Mucosa of descending colon (tissue), 3 donors: ENCODE results near the gene INPP4A. TPM values are rescaled to one million over a fixed set of nuclear protein-coding genes. Genes with fewer than 3 reads are reported as not detected.
"Not testable (repeated sequence)": the region's sequence is repeated elsewhere in the genome, so short reads cannot be mapped to it uniquely, and the experiment has no call there.

Experiments
- ATAC-seq: fragments of 200-7000 bp; cut with Tn5 transposase; one replicate; pipeline ENCODE4 v1.9.1; 2020; ENCODE audit warnings: mild to moderate bottlenecking, moderate library complexity
- DNase-seq, 3 donors: peaks; one replicate each; pipeline ENCODE4 v3.0.0-alpha.2; 2020
- H3K36me3 ChIP-seq: fragments of 200-600 bp; one replicate; pipeline ENCODE4 v1.8.0; 2021; ENCODE audit warnings: low read depth, mild to moderate bottlenecking
- H3K4me1 ChIP-seq: fragments of 200-600 bp; one replicate; pipeline ENCODE4 v1.8.0; 2021; ENCODE audit warnings: low read depth, mild to moderate bottlenecking
- H3K4me3 ChIP-seq: fragments of 200-600 bp; one replicate; pipeline ENCODE4 v1.8.0; 2021; ENCODE audit warnings: mild to moderate bottlenecking
- H3K9me3 ChIP-seq: fragments of 200-600 bp; one replicate; pipeline ENCODE4 v1.8.0; 2021; ENCODE audit warnings: mild to moderate bottlenecking
- CTCF ChIP-seq: fragments of 200-600 bp; IDR thresholded peaks from one replicate; pipeline ENCODE4 v1.8.0; 2022; ENCODE audit warnings: antibody characterized with exemption, mild to moderate bottlenecking
- intact Hi-C, 2 donors: fragments of 100-400 bp; cut with DNase I in 1 of 2; cut with micrococcal nuclease in 1 of 2; formaldehyde crosslinking; loops; one replicate each; pipeline versions ENCODE4 v1.11.0 to v1.11.1; 2022; cut with DNase I, micrococcal nuclease
- total RNA-seq, 3 donors: library from RNA; stranded (reverse); fragmentation: NEBNext Ultra II Directional in 2 of 3; extraction: Animal tissue kit (Norgen Biotek cat#: 25700) in 2 of 3; gene quantifications; one replicate each; pipeline versions ENCODE4 v1.2.1 to v1.2.4, GENCODE V29; 2021 to 2023
- donor health status: DM: no; HTN: no; CAD: no; lungs with moderate emphysema.
- donor health status: DM: no; HTN: no; CAD: no.
- donor health status: DM: no; HTN: yes; CAD: no.

Gene INPP4A
- total RNA-seq, 3 donors from 2014 or later, result 18.2 to 39.8 (median 19.1) TPM

GRCh38 chr2:98404556-98405250 lies 40.0 kb upstream of the INPP4A start:
- H3K4me1 ChIP-seq, result no peaks in the 10 kb centered on the region
- ATAC-seq (no peak), DNase-seq (no peak)
- H3K4me3 ChIP-seq, result no peak overlapping the region
- H3K9me3 ChIP-seq, result no peaks in the 10 kb centered on the region
- no peaks in the 10 kb centered on the region for H3K36me3 ChIP-seq
- TF ChIP-seq CTCF, result no peak
- intact Hi-C loops, result no loop called here

- H3K9me3 ChIP-seq, result no peaks in the 10 kb centered on the region
- H3K36me3 ChIP-seq, result no peaks in the 10 kb centered on the region
- no peak for TF ChIP-seq CTCF
- H3K4me1 ChIP-seq, result no peaks in the 10 kb centered on the region
- DNase-seq (no peak), ATAC-seq (no peak)
- H3K4me3 ChIP-seq, result no peak overlapping the region
- intact Hi-C loops, result no loop called here
These were observed 39.4 kb upstream of the INPP4A start for GRCh38 chr2:98405301-98405700.

- TF ChIP-seq CTCF, result no peak
- H3K4me3 ChIP-seq, result no peak overlapping the region
These were observed 36.5 kb upstream of the INPP4A start for GRCh38 chr2:98408155-98408554.

GRCh38 chr2:98412751-98413458 lies 31.8 kb upstream of the INPP4A start:
- Histone ChIP-seq H3K9me3 (peaks cover 8% of the 10 kb centered on the region), H3K36me3 (no peaks in the 10 kb centered on the region), H3K4me3 (no peak overlapping the region), H3K4me1 (no peaks in the 10 kb centered on the region)
- ATAC-seq (peak; percentile 97), DNase-seq (peak in 1 of 3 donors; percentile 87)
- TF ChIP-seq CTCF, result peak; percentile 37
- intact Hi-C loops, result no loop called here

More at GRCh38 chr2:98408155-98408554, 36.5 kb upstream of the INPP4A start:
- Histone ChIP-seq H3K9me3 (no peaks in the 10 kb centered on the region), H3K4me1 (no peaks in the 10 kb centered on the region), H3K36me3 (no peaks in the 10 kb centered on the region)
- DNase-seq (no peak), ATAC-seq (no peak)
- intact Hi-C loops, result no loop called here

GRCh38 chr2:98414246-98414645 lies 30.4 kb upstream of the INPP4A start:
- ATAC-seq, intact Hi-C loops, H3K4me1 ChIP-seq, H3K4me3 ChIP-seq, H3K36me3 ChIP-seq, H3K9me3 ChIP-seq, DNase-seq: not testable (repeated sequence)

- intact Hi-C loops, H3K4me3 ChIP-seq, H3K9me3 ChIP-seq, H3K36me3 ChIP-seq, DNase-seq, ATAC-seq, H3K4me1 ChIP-seq: not testable (repeated sequence)
These were observed 28.9 kb upstream of the INPP4A start for GRCh38 chr2:98415719-98416248.
